Superior temporal gyrus (tissue), 1 donor: ENCODE results near the gene DUSP9.
"Not testable (repeated sequence)": the region's sequence is repeated elsewhere in the genome, so short reads cannot be mapped to it uniquely, and the experiment has no call there.

Experiments
- DNase-seq: peaks from one replicate; pipeline ENCODE4 v3.0.0-alpha.2; 2016; ENCODE audit errors: extremely low spot score

DUSP9 gene

GRCh38 chrX:153691032-153691827, 44.2 kb downstream of the DUSP9 start:
- not testable (repeated sequence) for DNase-seq

- no peak for DNase-seq
Measured at GRCh38 chrX:153692003-153692402, 45.0 kb downstream of the DUSP9 start.

GRCh38 chrX:153692611-153693156, 45.7 kb downstream of the DUSP9 start:
- no peak for DNase-seq

GRCh38 chrX:153693216-153694086, 46.4 kb downstream of the DUSP9 start:
- no peak for DNase-seq

- not testable (repeated sequence) for DNase-seq
Measured at GRCh38 chrX:153694256-153694655, 47.3 kb downstream of the DUSP9 start.

GRCh38 chrX:153694687-153695270, 47.8 kb downstream of the DUSP9 start:
- DNase-seq, result no peak

GRCh38 chrX:153696100-153696499, 49.1 kb downstream of the DUSP9 start:
- DNase-seq, result no peak

GRCh38 chrX:153696538-153696937, 49.5 kb downstream of the DUSP9 start:
- not testable (repeated sequence) for DNase-seq

- DNase-seq, result not testable (repeated sequence)
Measured at GRCh38 chrX:153696986-153697722, 50.2 kb downstream of the DUSP9 start.

- DNase-seq, result no peak
Measured at GRCh38 chrX:153697924-153698865, 51.2 kb downstream of the DUSP9 start.

GRCh38 chrX:153699210-153699783, 52.3 kb downstream of the DUSP9 start:
- not testable (repeated sequence) for DNase-seq

- DNase-seq, result not testable (repeated sequence)
Measured at GRCh38 chrX:153699784-153700371, 52.9 kb downstream of the DUSP9 start.

GRCh38 chrX:153700376-153700945, 53.5 kb downstream of the DUSP9 start:
- DNase-seq, result no peak
